Measurements from ENCODE around the gene SHROOM1.

Gene SHROOM1

GRCh38 chr5:132872788-132873118, 42.3 kb upstream of the SHROOM1 start:
- no peak for FAIRE-seq
- no peak for DNase-seq (ENCODE audit: insufficient read length, low spot score)
- TF ChIP-seq CTCF (IDR thresholded peaks at IDR 0.05; ENCODE audit: insufficient read depth, missing control alignments): no peak

- no peak for FAIRE-seq
Observed at GRCh38 chr5:132871459-132872284, 41.2 kb upstream of the SHROOM1 start.

GRCh38 chr5:132870801-132871200, 40.4 kb upstream of the SHROOM1 start:
- no peak for TF ChIP-seq CTCF (IDR thresholded peaks at IDR 0.05; ENCODE audit: insufficient read depth, missing control alignments)
- DNase-seq (ENCODE audit: insufficient read length, low spot score) (no peak), FAIRE-seq (no peak)

More at GRCh38 chr5:132871459-132872284, 41.2 kb upstream of the SHROOM1 start:
- no peak for DNase-seq (ENCODE audit: insufficient read length, low spot score)
- no peak for TF ChIP-seq CTCF (IDR thresholded peaks at IDR 0.05; ENCODE audit: insufficient read depth, missing control alignments)

GRCh38 chr5:132868754-132869153, 38.3 kb upstream of the SHROOM1 start:
- TF ChIP-seq CTCF (IDR thresholded peaks at IDR 0.05; ENCODE audit: insufficient read depth, missing control alignments): no peak
- DNase-seq (ENCODE audit: insufficient read length, low spot score): no peak
- FAIRE-seq: no peak

GRCh38 chr5:132867046-132867451, 36.6 kb upstream of the SHROOM1 start:
- no peak for TF ChIP-seq CTCF (IDR thresholded peaks at IDR 0.05; ENCODE audit: insufficient read depth, missing control alignments)
- no peak for FAIRE-seq
- DNase-seq (ENCODE audit: insufficient read length, low spot score): no peak

GRCh38 chr5:132866342-132867045, 36.0 kb upstream of the SHROOM1 start, which contains the start of the genes GDF9 and UQCRQ:
Gene GDF9 (minus strand): TSS chr5:132866469. CDS start chr5:132864533, 1,936 bp downstream.
Gene UQCRQ (plus strand): TSS chr5:132866642. CDS start chr5:132866882, 240 bp downstream.
- FAIRE-seq (peak; percentile 71), DNase-seq (ENCODE audit: insufficient read length, low spot score) (peak; percentile 85)
- TF ChIP-seq CTCF (IDR thresholded peaks at IDR 0.05; ENCODE audit: insufficient read depth, missing control alignments): peak; percentile 16
